Measurements from ENCODE around the gene COL6A3. TPM values are rescaled to one million over a fixed set of nuclear protein-coding genes. Genes with fewer than 3 reads are reported as not detected.

The COL6A3 gene
- polyA plus RNA-seq, 3 donors = not detected

GRCh38 chr2:237276716-237277490 lies 137.1 kb downstream of the COL6A3 start:
- Histone ChIP-seq H4K20me1 (ENCODE audit: insufficient read depth, low read length) (no peaks in the 10 kb centered on the region), H3K4me2 (replicated peaks; ENCODE audit: extremely low read depth, low read length, poor library complexity, severe bottlenecking) (no peak overlapping the region), H3K79me2 (ENCODE audit: insufficient read depth, low read length) (no peaks in the 10 kb centered on the region), H3K4me1 (ENCODE audit: control insufficient read depth in 1 of 2, insufficient read depth in 2 of 2, low read length in 2 of 2) (no peaks in the 10 kb centered on the region), H3K27me3 (ENCODE audit: control insufficient read depth in 2 of 2, insufficient read depth in 2 of 2, low read length in 2 of 2) (peaks cover 0 to 2% of the 10 kb centered on the region in 2 donors), H3K9ac (ENCODE audit: insufficient read depth, low read length, poor library complexity, severe bottlenecking) (no peak overlapping the region), H2AFZ (ENCODE audit: insufficient read depth, low read depth, low read length, poor library complexity, severe bottlenecking) (no peak overlapping the region), H3K9me3 (replicated peaks in 1 of 2; ENCODE audit: control insufficient read depth in 1 of 2, insufficient read depth in 1 of 2, low read length in 2 of 2) (no peaks in the 10 kb centered on the region), H3K27ac (ENCODE audit: low read depth in 1 of 2, low read length in 2 of 2) (no peak overlapping the region), H3K36me3 (replicated peaks in 1 of 2; ENCODE audit: control insufficient read depth in 1 of 2, insufficient read depth in 2 of 2, low read length in 2 of 2) (no peaks in the 10 kb centered on the region), H3K4me3 (replicated peaks in 1 of 3; ENCODE audit: low read depth in 2 of 3, low read length in 3 of 3) (no peak overlapping the region)
- no peak overlapping the region for H3K4me3 Mint-ChIP-seq
- no peak overlapping the region for H3K27ac Mint-ChIP-seq
- no peaks in the 10 kb centered on the region for H3K36me3 Mint-ChIP-seq
- intact Hi-C loops (cut with micrococcal nuclease) = no loop called here
- TF ChIP-seq CTCF (IDR thresholded peaks at IDR 0.05) = no peak
- no peak for DNase-seq
- peaks cover 5% of the 10 kb centered on the region for H3K4me1 Mint-ChIP-seq
- H3K9me3 Mint-ChIP-seq = peaks cover 0 to 7% (median 0%) of the 10 kb centered on the region in 7 donors
- no CpG with 5 or more reads among the region's 8 CpGs for WGBS (ENCODE audit: insufficient coverage)
- peaks cover 0 to 8% (median 4%) of the 10 kb centered on the region in 3 donors for H3K27me3 Mint-ChIP-seq (ENCODE audit: low read depth in 3 of 3)

Other genes with a start within 250 kb of the COL6A3 start
- not detected for gene MLPH, start 73.1 kb upstream of the COL6A3 start, polyA plus RNA-seq
- gene PRLH, start 152.4 kb upstream of the COL6A3 start, polyA plus RNA-seq = not detected
- gene RAB17, start 176.6 kb upstream of the COL6A3 start, polyA plus RNA-seq = under 1 TPM in 2 of 3 donors, not detected in 1; 0.13 to 0.35 TPM
- gene LRRFIP1, start 213.4 kb upstream of the COL6A3 start, polyA plus RNA-seq = 100 to 1,000 TPM in 1 of 3 donors, 10 to 100 TPM in 2; 67.3 to 148 (median 98.3) TPM

Measured in CD14-positive monocyte (primary cell).